Right ventricle myocardium superior (tissue), 1 donor: ENCODE results near the gene STIP1. TPM values are rescaled to one million over a fixed set of nuclear protein-coding genes. Genes with fewer than 3 reads are reported as not detected.

Experiments used
- ATAC-seq: fragments of 200-7000 bp; cut with Tn5 transposase; one replicate; pipeline ENCODE4 v1.9.1; 2020; ENCODE audit warnings: mild to moderate bottlenecking; ENCODE audit not compliant: poor library complexity
- DNase-seq: peaks from one replicate; pipeline ENCODE4 v3.0.0-alpha.2; 2020
- intact Hi-C: fragments of 100-400 bp; cut with DNase I; formaldehyde crosslinking; loops from one replicate; pipeline ENCODE4 v1.11.2; 2022
- total RNA-seq: library from RNA; stranded (reverse); fragmentation: NEBNext Ultra II Directional; extraction: Animal tissue kit (Norgen Biotek cat#: 25700); gene quantifications from one replicate; pipeline ENCODE4 v1.2.1, GENCODE V29; 2021
- donor health status: DM: no; HTN: yes; CAD: no; lungs with severe emphysema.

STIP1 gene
- total RNA-seq, 1 donor from 2014 or later: 116 TPM

DNA sequence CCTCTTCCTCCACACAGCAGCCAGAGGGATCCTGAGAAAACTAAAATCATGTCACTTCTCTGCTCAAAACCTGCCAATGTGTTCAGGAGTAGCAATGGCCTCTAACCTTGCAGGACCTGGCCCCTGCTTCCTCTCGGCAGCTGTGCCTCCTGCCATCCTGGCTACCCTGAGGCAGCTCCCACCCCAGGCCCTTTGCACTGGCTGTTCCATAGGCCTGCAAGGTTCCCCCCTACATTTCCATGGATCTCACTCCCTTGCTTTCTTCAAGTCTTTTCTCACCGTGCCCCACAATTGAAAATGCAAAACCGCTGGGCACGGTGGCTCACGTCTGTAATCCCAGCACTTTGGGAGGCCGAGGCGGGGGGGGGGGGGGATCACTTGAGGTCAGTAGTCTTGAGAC is 2.1 kb upstream of the STIP1 start:
- no peak for ATAC-seq
- intact Hi-C loops: no loop called here

GRCh38 chr11:64185175-64185692 is 737 bp upstream of the STIP1 start:
- ATAC-seq (peak; percentile 60), DNase-seq (peak; percentile 92)
- intact Hi-C loops: no loop called here

More for the DNA sequence above, 2.1 kb upstream of the STIP1 start:
- no peak for DNase-seq

- intact Hi-C loops: no loop called here
- DNase-seq (no peak), ATAC-seq (no peak)
These were observed 658 bp downstream of the STIP1 start for GRCh38 chr11:64186492-64187165.

DNA sequence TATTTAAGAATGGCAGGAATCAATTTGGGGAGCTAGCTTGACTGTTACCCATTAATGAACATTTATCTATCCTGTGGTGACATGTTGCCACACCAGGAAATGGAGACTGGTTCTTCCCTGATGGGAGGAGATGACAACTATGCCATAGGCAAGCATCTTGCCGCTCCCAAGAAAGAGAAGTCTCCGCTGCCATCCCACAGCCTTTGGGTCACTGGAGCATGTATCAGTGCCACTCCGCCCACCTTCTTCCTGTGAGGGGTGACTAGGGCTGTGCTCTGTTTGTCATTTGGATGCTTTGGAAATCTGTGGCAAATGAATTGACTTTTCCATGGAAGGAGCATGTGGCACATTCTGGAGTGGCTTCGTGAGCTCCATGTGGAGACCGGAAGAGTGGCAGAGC is 6.5 kb downstream of the STIP1 start:
- no peak for DNase-seq
- intact Hi-C loops: no loop called here
- ATAC-seq: no peak

DNA sequence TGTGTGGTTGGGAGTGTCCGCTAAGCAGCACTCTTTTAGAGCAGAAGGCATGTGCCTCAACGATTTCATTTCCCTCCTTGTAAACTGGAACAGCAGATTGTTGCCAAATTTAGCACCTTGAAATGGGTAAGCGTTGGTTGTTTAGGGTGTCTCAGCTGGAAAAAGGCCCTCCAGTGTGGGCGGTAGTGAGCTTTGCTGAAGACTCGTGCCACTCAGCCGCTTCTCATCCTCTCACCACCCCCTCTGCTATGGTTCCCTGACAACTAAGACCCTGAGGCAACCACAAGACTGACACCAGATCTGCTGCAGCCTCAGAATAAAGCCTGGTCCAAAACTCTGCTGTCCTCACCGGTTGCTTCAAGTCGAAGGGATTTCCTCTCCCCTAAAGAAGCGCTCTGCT is 10.7 kb downstream of the STIP1 start:
- no peak for ATAC-seq
- no peak for DNase-seq
- intact Hi-C loops: no loop called here

GRCh38 chr11:64198511-64198910 is 12.5 kb downstream of the STIP1 start:
- DNase-seq (no peak), ATAC-seq (no peak)
- intact Hi-C loops: no loop called here

GRCh38 chr11:64201543-64201942 is 15.6 kb downstream of the STIP1 start:
- no peak for ATAC-seq
- intact Hi-C loops: loop anchor here (5.0 kb wide), 1 partner anchor 101 kb away; the partner anchor contains the start of gene CATSPERZ

GRCh38 chr11:64202992-64203391 is 17.0 kb downstream of the STIP1 start:
- intact Hi-C loops: loop anchor here (5.0 kb wide), 1 partner anchor 99 kb away; the partner anchor contains the start of gene CATSPERZ

More at GRCh38 chr11:64201543-64201942, 15.6 kb downstream of the STIP1 start:
- no peak for DNase-seq

GRCh38 chr11:64203421-64204079 is 17.6 kb downstream of the STIP1 start:
- no peak for DNase-seq
- ATAC-seq: no peak
- intact Hi-C loops: loop anchor here (5.0 kb wide), 1 partner anchor 99 kb away; the partner anchor contains the start of gene CATSPERZ

More at GRCh38 chr11:64202992-64203391, 17.0 kb downstream of the STIP1 start:
- DNase-seq: no peak
- ATAC-seq: no peak

- no peak for DNase-seq
- intact Hi-C loops: loop anchor here (5.0 kb wide), 1 partner anchor 98 kb away; the partner anchor contains the start of gene CATSPERZ
These were observed 18.1 kb downstream of the STIP1 start for GRCh38 chr11:64204080-64204440.

GRCh38 chr11:64204464-64204989 is 18.6 kb downstream of the STIP1 start:
- intact Hi-C loops: loop anchor here (5.0 kb wide), 1 partner anchor 98 kb away; the partner anchor contains the start of gene CATSPERZ
- peak; percentile 66 for ATAC-seq
- peak; percentile 91 for DNase-seq

More at GRCh38 chr11:64204080-64204440, 18.1 kb downstream of the STIP1 start:
- no peak for ATAC-seq

GRCh38 chr11:64206457-64207255 is 20.7 kb downstream of the STIP1 start, which contains the start of gene FERMT3:
TSS of gene FERMT3 (plus strand) at chr11:64206721. CDS start at chr11:64207365, 644 bp downstream.
- ATAC-seq (peak; percentile 59), DNase-seq (peak; percentile 85)
- intact Hi-C loops: no loop called here

DNA sequence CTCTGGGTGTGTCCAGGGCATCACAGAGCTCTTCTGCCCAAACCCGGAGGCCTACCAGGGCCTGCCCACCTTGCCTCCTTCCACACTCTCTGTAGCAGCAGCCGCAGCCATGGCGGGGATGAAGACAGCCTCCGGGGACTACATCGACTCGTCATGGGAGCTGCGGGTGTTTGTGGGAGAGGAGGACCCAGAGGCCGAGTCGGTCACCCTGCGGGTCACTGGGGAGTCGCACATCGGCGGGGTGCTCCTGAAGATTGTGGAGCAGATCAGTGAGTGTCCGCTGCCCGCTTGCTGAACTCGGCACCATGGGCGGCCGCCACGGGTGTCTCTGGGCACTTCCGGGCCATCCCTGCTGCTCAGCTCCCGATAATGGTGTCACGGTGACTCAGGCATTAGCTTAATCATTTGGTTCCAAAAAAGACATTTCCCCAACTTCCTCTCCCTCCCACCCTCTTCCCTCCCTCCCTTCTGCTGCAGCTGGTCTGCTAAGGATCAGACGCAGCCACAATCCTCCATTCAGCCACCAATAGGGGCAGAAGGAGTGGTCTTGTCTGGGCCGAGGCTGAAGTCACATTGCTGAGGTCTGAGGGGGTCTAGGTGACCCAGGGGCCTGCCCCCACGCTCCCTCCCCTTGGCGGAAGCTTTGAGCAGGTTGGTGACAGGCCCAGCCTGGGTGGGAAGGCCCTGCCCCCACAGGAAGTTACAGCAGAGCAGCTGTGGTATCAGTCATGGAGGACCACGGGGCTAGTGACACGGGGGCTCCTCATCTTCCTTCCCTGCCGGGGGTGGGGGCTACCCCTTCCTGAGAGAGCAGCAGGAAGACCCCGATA is 21.5 kb downstream of the STIP1 start:
- intact Hi-C loops: no loop called here
- DNase-seq (peak; percentile 83), ATAC-seq (peak; percentile 72)

GRCh38 chr11:64208086-64208795 is 22.3 kb downstream of the STIP1 start:
- intact Hi-C loops: no loop called here
- ATAC-seq (no peak), DNase-seq (no peak)

GRCh38 chr11:64208796-64209562 is 23.0 kb downstream of the STIP1 start:
- intact Hi-C loops: no loop called here
- no peak for ATAC-seq
- DNase-seq: no peak

- DNase-seq: no peak
- no peak for ATAC-seq
- intact Hi-C loops: no loop called here
These were observed 23.5 kb downstream of the STIP1 start for GRCh38 chr11:64209563-64209843.
